HG03520 (cell line): ENCODE measurements around the gene DNER.

ENCODE experiments used
- ATAC-seq: cut with Tn5 transposase; IDR thresholded peaks from one replicate; pipeline ENCODE4 v1.9.1; 2021; ENCODE audit warnings: mild to moderate bottlenecking, moderate library complexity; ENCODE audit not compliant: unreplicated experiment

The DNER gene

GRCh38 chr2:229673676-229674075 is 40.7 kb downstream of the DNER start:
- no peak for ATAC-seq

GRCh38 chr2:229672021-229672420 is 42.3 kb downstream of the DNER start:
- ATAC-seq: no peak

GRCh38 chr2:229669841-229670240 is 44.5 kb downstream of the DNER start:
- ATAC-seq: no peak

GRCh38 chr2:229666811-229667210 is 47.5 kb downstream of the DNER start:
- ATAC-seq: no peak

GRCh38 chr2:229665158-229665557 is 49.2 kb downstream of the DNER start:
- ATAC-seq: no peak

- ATAC-seq: no peak
Observed at GRCh38 chr2:229661478-229661877, 52.9 kb downstream of the DNER start.

GRCh38 chr2:229660951-229661350 is 53.4 kb downstream of the DNER start:
- ATAC-seq: no peak

GRCh38 chr2:229660391-229660790 is 54.0 kb downstream of the DNER start:
- ATAC-seq: no peak

- ATAC-seq: no peak
Observed at GRCh38 chr2:229658004-229658403, 56.4 kb downstream of the DNER start.

GRCh38 chr2:229654437-229654836 is 59.9 kb downstream of the DNER start:
- no peak for ATAC-seq

- ATAC-seq: no peak
Observed at GRCh38 chr2:229653531-229653930, 60.8 kb downstream of the DNER start.

- ATAC-seq: no peak
Observed at GRCh38 chr2:229652796-229653195, 61.6 kb downstream of the DNER start.

GRCh38 chr2:229650901-229651300 is 63.5 kb downstream of the DNER start:
- no peak for ATAC-seq

GRCh38 chr2:229650059-229650458 is 64.3 kb downstream of the DNER start:
- no peak for ATAC-seq

- ATAC-seq: no peak
Observed at GRCh38 chr2:229646186-229646723, 68.1 kb downstream of the DNER start.

- no peak for ATAC-seq
Observed at GRCh38 chr2:229642371-229642770, 72.0 kb downstream of the DNER start.

- ATAC-seq: no peak
Observed at GRCh38 chr2:229641676-229642075, 72.7 kb downstream of the DNER start.

- ATAC-seq: no peak
Observed at GRCh38 chr2:229640636-229641035, 73.7 kb downstream of the DNER start.

GRCh38 chr2:229636571-229636970 is 77.8 kb downstream of the DNER start:
- no peak for ATAC-seq

- no peak for ATAC-seq
Observed at GRCh38 chr2:229635371-229635680, 79.0 kb downstream of the DNER start.

GRCh38 chr2:229634601-229635370 is 79.6 kb downstream of the DNER start:
- no peak for ATAC-seq

- no peak for ATAC-seq
Observed at GRCh38 chr2:229633556-229633955, 80.8 kb downstream of the DNER start.

GRCh38 chr2:229629039-229629438 is 85.3 kb downstream of the DNER start:
- no peak for ATAC-seq
